Stimulated activated CD4-positive, alpha-beta T cell treated with anti-CD3 and anti-CD28 coated beads, Interleukin-1b, Interleukin-23, amount 100 ng/mL, for 4 hours (primary cell): ENCODE measurements around the gene ZNF185.
A peak's percentile ranks its signal among the peaks of the same experiment; 100 is the strongest.
"Not testable (repeated sequence)": the region's sequence is repeated elsewhere in the genome, so short reads cannot be mapped to it uniquely, and the experiment has no call there.

ENCODE experiments used
- DNase-seq, 2 donors: peaks; one replicate each; pipeline ENCODE4 v3.0.0-alpha.2; 2020; ENCODE audit warnings: low read depth in 2 of 2

The ZNF185 gene

GRCh38 chrX:152895724-152896420 lies 2.0 kb upstream of the ZNF185 start:
- no peak for DNase-seq

DNA sequence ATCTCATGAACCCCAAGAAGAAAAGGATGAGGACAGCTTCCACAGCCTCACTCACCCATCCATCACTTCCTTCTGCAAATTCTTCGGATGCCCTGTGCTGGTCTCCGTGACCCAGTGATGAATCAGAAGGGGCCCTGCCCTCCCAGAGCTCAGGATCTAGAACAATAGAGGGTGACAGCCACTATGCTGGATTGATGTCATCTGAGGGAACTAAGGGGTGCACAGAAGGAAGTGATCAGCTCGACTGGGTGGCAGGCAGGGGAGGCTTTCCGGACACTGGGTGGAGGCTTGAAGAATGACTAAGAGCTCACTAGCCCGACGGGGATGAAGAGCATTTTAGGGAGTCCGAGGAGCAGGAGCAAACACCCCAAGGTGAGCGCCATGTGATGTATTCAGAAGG lies 1.4 kb upstream of the ZNF185 start:
- no peak for DNase-seq

- DNase-seq, result no peak
These were observed 575 bp downstream of the ZNF185 start for GRCh38 chrX:152898442-152898841.

DNA sequence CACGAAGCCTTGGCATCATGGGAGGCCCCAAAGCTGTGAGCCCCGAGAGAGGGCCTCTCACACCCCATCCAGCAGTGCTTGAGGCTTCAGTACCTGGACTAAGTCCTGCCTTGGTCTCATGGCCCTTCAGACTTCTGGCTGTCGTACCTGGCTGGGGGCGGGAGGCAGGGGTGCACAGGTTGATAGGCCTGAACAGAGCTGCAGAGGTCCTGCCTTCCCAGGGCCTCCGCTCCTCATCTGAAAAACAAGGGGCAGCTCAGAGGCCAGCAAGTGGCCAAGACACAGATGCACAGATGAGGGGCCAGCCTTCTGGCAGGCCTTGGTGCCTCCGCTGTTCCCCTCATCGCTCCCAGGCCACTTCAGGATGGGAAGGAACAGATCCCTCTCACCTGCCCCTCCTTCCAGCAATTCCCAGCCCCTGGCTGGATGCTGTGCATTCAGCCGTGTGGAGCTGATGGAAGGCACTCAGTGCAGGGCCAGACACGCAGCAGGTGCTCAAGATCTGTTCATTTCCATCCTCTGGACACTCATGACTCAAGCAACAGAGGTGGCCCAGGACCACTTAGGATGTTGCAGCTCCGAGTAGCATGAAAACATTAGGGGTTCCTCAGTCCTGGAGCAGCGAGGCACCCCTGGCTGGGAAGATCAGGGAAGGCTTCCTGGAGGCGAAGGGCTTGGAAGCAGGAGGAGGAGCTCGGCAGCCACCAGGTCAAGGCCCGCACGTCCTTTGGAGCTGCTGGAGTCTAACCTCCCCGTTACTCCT lies 1.4 kb downstream of the ZNF185 start:
- no peak for DNase-seq

DNA sequence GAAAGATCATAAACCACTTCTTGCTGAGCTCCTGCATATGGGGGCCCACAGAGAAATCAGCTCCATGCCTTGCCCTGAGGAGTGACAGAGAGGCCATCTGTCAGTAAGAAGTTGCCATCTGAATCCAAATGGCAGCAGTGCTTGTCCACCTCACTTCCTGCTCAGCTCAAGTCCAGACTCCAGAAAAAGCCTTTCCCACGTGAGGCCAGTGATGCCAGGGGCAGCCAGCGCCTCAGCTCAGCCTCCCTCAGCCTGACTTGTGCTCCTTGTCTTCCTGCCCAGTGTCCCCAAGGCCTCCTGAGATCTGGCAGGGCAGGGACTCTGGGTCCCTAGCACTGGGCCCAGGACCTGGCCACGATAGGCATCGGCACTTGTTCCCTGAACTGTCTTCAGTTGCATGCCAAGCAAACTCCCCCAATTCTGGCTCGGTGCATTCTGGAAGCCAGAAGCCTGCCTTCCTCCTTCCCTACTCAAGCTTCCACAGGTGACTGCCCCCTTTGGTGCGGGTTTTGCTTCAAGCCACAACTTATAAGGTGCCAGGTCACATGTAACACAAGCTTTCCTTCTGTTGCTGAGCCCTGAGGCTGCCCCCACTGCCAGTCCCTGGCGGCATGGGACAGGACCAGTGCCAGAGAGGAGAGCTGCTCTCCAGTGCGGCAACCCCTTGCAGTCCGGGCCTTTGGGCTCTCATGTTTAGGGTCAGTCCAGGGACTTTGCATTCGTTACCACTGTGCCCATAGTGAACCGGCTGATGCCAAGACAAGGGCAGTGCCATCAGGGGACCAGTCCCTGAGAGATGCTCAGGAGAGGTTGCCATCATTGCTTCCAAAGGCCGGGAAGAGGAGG lies 2.2 kb downstream of the ZNF185 start:
- no peak for DNase-seq

- no peak for DNase-seq
These were observed 3.1 kb downstream of the ZNF185 start for GRCh38 chrX:152900937-152901445.

DNA sequence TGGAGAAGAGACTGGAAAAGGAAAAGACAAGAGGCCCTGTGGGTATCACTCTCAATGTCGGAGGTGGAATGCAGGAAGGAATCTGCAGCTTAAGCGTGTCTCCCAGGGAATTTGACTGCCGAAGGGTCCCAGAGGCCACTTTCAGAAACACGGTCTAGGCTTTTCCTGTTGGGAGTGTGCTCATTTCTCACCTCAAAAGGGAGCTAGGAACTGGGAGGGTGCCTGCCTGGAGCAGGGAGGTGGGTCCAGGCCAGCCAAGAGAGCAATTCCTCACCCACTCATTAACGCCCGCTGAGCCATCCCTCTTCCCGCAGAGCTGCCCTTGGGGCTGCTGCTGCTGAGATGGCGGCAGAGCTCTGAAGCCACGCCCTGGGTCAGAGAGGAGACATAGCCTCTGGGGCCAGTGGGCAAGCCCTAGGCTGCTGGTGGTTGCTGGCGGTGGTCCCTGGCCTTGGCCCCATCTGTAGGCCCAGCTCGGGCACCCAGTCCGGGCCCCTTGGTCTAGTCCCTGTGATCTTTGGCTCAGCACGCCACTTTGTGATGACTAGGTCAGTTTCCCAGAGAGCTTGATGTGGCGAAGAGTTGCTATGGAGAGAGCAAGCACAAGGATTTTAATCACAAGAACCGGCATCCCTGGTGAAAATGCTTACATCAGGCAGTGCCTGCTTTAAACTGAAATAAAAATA lies 4.1 kb downstream of the ZNF185 start:
- DNase-seq, result no peak

DNA sequence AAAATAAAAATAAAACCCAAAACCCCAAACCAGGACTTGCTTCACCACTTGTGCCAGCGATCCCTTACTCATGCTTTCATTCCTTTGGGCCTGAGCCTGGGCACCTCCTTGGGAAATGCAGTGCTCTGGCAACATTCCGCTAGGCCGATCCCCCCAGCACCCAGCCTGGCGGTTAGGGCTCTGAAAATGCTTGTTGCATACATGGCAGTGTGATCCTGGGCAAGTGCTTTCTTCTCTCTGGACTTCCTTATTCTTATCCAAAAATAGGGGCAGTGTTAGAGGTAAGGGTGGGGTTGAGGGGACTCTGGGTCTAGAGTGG lies 4.6 kb downstream of the ZNF185 start:
- no peak for DNase-seq

- no peak for DNase-seq
These were observed 5.7 kb downstream of the ZNF185 start for GRCh38 chrX:152903589-152903988.

DNA sequence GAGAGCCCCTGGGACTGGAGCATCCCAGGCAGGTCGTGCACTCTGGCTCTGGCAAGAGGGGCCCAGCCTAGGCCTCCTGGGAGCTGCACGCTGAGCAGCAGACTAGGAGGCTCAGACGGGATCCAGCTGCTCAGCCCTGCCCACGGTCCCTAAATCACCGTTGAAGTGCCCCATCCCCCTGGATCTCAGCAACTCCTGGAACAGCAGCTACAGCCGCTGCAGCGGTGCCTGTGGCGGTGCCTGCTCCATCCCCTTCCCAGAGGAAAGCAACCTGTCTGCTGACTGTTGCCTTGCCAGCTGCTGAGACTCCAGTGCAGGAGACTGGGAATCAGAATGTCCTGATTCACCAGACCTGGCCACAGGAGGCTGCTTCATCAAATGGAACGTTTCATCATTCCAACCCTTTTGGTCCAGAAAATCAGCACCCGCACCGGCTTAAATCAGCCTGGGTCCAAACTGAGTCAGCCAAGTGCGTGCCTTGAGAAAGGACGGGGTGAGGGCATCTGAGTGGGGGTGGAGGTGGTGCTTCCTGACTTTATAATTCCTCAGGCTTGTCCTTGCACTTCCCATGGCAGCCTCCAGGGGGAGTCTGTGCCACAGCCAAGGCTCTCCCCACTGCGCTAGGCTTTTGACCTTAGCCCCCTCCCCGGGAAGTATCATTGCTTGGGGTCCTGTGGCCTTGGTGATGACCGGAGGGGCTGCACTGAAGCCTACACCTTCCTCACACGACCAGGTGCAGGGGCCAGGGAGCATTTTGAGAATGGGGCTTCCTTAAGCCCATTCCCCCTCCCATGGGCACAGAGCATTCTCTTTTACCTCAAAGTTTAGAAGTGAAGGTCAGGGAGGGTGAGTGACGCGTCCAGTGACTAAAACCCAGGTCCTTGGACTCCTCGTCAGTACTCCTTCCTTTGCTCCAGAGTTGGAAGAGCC lies 6.5 kb downstream of the ZNF185 start:
- peak in 1 of 2 donors; percentile 12 for DNase-seq

DNA sequence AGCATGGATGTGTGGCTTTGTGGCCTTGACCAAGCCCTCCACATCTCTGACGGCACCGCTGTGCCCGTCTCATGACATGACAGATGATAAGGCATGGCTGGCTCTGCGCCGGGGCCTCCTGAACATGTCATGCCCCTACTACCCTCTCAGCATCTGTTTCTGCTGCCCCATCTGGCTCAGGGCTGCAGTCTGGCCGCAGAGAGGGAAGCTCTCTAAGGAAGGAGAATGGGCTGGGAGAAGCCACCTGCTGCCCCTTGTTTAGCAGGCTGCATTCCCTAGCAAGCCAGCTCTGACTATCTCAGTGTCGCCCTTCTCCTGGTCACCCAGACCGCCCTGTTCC lies 7.2 kb downstream of the ZNF185 start:
- no peak for DNase-seq

GRCh38 chrX:152907084-152907651 lies 9.3 kb downstream of the ZNF185 start:
- DNase-seq, result no peak

DNA sequence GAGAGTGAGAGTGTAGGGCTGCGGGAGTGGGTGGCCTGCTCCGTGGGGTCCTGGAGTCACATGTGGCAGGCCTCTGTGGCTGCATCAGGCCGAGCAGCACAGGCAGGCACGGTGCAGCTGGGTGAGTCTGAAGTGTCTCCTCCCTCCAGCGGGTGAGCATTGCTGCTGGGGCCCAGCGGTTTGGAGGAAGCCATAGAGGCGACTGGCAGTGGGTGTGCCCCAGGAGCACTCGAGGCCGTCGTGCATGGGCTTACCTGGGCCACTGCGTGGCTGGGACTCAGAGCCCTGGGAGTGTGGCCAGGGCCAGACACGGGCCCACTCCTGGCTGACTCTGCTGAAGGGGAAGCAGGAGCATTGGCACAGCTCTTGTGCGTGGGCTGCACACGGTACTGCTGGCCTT lies 10.6 kb downstream of the ZNF185 start:
- DNase-seq, result no peak

DNA sequence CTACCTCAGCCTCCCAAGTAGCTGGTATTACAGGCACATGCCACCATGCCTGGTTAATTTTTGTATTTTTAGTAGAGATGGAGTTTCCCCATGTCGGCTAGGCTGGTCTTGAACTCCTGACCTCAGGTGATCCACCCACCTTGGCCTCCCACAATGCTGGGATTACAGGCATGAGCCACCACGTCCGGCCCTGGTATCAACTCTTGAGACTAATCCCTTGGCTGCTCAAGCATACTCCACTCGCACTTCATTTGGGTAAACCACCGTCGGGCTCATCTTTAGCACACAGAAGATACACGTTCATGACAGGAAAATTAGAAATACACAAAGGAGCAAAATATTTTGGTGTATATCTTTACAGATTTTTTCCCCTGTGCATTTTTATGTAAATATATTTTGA lies 12.2 kb downstream of the ZNF185 start:
- not testable (repeated sequence) for DNase-seq

GRCh38 chrX:152912106-152912505 lies 14.2 kb downstream of the ZNF185 start:
- DNase-seq, result no peak

DNA sequence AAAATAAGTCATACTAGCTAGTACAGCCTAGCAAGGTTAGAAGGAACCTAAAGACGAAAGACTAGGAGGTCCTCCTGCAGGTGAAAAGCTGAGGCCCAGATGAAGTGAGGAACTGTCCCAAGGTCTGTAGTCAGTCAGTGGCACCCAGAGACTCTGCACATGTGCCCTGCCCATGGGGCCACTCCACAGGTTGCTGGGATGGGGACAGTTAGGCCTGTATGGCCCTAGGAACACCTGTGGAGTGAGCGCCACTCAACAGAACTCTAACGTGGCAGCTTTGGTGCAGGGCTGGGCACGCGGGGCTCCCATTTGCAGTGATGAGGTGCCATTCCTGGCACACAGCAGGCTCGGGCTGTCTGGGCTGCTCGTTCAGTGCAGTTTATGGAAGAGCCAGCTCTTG lies 14.8 kb downstream of the ZNF185 start:
- no peak for DNase-seq

GRCh38 chrX:152913346-152913745 lies 15.5 kb downstream of the ZNF185 start:
- DNase-seq, result no peak

- no peak for DNase-seq
These were observed 16.0 kb downstream of the ZNF185 start for GRCh38 chrX:152913910-152914309.

- DNase-seq, result no peak
These were observed 17.8 kb downstream of the ZNF185 start for GRCh38 chrX:152915541-152916241.
